ENCODE data around the gene OR52A1.

OR52A1 gene

DNA sequence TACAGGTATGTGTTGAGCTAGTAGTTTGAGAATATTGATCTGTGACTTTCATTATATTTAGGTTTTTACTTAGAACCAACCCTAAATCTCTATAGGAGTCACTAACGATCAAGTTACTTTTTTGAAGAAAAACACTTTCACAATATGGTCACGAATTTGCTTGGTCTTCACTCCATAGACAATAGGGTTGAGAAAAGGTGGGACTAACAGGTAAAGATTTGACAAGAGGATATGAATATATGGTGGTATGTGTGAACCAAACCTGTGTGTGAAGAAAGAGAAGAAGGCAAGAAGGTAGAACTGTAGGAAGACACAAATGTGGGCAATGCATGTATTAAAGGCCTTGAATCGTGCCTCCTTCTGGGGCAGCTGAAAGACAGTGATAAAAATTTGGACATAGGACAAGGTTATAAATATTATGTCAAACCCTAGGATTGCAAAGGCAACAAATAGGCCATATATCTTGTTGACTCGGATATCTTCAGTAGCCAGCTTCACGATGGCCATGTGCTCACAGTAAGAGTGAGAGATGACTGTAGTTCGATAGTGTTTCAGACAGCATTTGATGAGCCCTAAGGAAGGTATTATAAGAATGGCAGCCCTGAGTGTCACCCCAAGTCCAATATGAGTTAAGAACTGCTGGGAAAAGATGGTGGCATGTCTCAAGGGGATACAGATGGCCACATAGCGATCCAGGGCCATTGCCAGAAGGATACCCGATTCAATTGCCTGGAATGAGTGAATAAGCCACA, 22.8 kb downstream of the OR52A1 start:
- no peak for DNase-seq

DNA sequence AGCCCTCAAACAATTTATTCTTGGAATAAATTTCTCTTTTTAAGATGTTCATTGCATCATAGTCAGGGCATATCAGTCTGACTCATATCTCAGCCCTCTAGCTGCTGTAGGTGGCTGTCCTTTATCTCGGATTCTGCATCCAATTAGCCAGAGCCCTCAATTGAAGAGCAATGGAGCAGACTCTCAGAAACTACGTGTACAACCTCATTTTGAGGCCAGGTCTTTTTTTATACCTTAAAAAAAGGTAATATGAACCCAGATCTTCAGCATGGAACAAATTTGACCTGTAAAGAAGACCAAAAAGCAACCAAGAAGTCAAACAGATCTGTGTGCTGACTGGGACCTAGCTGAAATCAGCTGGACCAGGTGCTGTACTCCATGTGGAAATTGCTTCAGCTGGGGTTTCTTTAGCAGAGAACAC, 25.1 kb downstream of the OR52A1 start:
- DNase-seq = no peak

DNA sequence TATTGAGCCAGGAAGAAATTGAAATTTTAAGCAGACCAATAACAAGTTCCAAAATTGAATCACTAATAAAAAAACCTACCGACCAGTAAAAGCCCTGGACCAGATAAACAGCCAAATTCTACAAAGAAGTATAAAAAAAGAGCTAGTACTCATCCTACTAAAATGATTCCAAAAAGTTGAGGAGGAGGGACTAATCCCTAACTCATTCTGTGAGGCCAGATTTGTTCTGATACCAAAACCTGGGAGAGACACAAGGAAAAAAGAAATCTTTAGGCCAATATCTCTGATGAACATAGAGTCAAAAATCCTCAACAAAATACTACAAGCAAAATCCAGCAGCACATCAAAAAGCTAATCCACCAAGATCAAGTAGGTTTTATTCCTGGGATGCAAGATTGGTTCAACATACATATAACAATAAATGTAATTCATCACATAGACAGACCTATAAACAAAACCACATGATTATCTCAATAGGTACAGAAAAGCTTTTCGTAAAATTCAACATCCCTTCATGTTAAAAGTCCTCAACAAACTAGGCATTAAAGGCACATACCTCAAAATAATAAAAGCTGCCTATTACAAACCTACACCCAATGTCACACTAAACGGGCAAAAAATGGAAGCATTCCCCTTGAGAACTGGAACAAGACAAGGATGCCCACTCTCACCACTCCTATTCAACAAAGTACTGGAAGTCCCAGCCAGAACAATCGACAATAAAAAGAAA, 29.5 kb downstream of the OR52A1 start:
- DNase-seq = no peak

DNA sequence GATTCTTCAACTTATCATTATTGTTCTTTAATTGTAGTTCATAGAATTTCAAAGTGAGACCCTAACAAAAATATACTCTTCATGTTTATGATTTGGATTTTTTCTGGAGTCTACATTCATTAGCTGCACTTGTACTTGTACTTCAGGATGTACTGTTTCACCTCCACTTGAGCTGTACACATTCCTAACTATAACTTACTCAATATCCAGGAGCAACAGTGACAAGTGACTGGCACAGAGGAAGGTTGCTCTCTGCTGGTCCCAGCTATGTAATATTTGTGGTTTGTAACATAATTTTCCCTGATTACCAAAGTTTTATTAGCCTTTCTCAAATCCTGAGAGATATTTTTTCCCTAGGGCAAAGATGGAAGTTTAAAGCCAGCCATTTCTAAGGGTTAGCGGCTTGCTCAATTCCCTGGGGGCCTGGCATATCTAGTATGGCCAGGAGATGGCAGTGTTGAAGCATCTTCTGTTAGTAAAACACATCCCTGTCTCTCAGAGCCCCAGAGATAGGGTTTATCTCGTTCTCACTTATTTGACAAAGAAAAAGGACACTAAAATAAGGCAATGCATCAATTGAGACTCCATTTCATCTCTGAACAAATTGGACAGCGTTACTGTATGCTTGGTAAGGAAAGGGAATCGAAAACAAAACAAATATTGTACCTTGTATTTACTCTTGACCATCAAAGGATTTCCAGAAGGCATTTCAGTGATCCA, 30.6 kb downstream of the OR52A1 start:
- no peak for DNase-seq

DNA sequence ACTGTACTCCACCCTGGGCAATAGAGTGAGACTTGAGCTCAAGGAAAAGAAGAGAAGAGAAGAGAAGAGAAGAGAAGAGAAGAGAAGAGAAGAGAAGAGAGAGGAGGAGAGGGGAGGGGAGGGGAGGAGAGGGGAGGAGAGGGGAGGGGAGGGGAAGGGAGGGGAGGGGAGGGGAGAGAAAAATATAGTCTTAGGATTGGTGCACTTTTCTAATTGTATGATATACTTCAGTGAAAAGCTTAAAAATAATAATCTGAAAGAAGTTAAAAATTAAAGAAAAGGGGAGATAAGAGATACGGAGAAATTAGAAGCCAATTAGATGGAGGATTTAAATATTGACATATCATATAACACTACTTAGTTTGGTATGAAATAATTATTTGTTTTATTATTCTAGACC, 35.7 kb downstream of the OR52A1 start:
- DNase-seq = no peak

DNA sequence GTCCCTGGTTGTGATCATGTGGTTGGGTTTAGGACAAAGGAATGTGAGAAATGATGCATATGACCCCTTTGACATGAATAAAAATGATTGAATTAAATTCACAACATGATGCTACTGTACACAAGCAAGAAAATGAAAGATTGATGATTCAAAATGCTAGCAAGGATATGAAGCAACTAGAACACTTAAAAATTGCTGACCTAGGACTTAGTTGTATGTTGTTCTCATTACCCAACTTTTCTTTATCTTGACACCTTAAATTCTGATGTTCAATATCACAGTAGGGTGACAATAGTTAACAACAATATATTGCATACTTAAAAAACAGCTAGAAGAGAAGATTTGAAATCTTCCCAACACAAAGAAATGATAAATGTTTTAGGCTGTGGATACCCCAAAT, 37.0 kb downstream of the OR52A1 start:
- DNase-seq = no peak

DNA sequence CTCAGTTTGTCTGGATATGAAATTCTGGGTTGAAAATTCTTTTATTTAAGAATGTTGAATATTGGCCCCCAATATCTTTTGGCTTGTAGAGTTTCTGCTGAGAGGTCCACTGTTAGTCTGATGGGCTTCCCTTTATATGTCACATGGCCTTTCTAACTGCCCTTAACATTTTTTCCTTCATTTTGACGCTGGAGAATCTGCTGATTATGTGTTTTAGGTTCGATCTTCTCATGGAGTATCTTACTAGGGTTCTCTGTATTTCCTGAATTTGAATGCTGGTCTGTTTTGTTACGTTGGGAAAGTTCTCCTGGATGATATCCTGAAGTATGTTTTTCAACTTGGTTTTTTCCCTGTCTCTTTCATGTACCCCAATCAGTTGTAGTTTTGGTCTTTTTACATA, 39.2 kb downstream of the OR52A1 start:
- DNase-seq = no peak

DNA sequence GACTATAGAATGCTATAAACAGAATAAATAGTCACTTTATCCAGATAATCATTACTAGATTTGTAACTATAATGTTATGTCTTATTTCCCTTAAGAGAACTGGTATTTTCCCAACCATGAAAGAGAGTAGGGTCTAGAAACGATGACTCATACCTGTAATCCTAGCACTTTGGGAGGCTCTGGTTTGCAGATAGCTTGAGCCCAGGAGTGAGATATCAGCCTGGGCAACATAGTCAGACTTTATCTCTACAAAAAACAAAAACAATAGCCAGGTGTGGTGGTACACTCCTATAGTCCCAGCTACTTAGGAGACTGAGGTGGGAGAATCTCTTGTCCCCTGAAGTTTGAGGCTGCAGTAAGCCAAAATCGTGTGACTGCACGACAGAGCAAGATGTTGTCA, 47.3 kb downstream of the OR52A1 start:
- DNase-seq = no peak

DNA sequence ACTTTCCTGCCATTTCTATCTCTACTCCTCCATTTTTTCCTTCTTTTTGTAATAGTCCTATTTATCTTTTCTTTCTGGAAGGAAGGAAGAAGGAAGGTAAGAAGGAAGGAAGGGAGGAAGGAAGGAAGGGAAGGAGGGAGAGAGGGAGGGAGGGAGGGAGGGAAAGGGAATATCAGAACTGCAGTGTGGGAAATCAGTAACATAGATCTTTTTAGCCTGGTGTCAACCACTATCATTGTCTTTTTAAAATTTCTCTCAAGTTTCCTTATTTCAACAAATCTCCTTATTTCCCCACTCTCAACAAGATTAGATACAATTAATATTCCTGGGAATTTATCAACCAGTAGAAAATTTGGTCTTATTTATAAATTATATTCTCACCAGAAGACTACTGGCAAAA, 51.5 kb downstream of the OR52A1 start:
- no peak for DNase-seq

DNA sequence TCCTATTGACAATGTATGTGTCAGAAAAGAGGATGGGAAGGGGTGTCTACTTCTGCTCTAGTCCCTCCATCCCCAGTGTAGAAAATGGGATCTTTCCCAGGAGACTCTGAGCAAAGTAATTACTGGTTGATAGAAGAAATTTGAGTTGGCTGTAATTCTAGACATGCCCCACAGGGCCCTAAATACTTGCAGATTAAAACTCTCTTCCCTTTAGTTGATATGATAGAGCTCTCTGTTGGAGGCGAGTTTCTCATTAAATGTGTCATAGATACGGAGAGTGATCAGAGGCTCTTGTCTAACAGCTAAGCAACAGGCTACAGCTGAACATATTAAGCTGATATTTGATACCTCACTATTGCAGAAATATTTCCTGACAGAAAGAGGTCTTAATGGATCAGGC, 52.3 kb downstream of the OR52A1 start:
- DNase-seq = no peak

DNA sequence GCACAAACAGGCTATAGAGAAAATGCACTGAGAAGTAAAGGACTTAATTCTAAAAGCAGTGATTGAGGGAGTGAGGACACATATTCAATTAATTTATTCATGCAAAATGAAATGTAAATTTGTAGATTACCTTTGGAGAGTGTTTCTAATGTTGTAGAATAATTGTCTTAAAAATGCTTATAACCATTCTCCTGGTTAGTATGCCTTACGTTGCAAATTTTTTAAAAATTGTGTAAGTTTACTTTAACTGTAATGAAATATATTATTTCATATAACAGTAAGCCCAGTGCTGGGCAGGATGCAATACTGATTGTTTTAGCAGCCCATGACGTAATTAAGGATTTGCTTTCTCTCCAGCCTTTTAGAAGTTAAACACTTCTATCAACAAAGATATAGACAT, 58.5 kb downstream of the OR52A1 start:
- no peak for DNase-seq
